NCI-H226 (cell line): ENCODE results near the gene LRIT2.
"Not testable (repeated sequence)": the region's sequence is repeated elsewhere in the genome, so short reads cannot be mapped to it uniquely, and the experiment has no call there.

Experiments used
- DNase-seq: peaks from one replicate; pipeline ENCODE4 v3.0.0-alpha.2; 2015

The LRIT2 gene

DNA sequence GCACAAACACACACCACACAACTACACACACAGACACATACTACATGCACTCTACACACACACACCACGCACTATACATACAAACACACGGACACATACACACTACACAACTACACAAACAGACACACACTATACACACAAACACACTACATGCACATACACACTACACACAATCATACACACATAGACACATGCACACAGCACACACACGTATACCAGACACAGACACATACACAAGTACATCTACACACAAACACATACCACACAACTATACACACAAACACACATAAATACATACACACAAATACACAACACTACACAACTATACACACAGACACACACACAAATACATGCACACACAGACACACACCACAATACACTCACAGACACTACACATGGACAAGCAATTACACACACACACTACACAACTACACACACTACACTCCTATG is 47.2 kb downstream of the LRIT2 start:
- no peak for DNase-seq

DNA sequence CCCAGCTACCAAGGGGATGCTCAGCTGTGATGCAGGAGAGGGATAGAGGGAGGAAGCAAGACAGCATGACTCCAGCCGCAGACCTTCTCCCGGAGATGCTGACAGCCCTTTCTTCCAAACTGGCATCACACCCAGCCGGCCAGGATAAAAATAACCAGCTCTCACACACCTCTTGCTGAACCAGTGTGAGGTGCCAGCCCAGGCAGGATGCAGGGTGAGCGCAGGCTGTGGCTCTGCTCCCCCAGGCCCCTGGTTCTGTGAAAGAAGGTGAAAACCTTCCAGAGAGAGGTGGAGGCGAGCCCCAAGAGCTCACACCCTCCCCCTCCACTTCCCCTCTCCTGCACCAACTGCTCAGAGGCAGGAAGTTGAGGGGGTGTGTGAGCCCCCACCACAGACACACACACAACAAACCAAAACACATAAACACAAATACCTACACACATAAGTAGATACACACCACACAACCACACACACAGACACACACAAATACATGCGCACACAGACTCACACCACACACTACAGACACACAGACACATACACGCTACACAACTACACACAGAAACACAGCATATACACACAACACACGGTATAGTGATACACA is 47.7 kb downstream of the LRIT2 start:
- no peak for DNase-seq

DNA sequence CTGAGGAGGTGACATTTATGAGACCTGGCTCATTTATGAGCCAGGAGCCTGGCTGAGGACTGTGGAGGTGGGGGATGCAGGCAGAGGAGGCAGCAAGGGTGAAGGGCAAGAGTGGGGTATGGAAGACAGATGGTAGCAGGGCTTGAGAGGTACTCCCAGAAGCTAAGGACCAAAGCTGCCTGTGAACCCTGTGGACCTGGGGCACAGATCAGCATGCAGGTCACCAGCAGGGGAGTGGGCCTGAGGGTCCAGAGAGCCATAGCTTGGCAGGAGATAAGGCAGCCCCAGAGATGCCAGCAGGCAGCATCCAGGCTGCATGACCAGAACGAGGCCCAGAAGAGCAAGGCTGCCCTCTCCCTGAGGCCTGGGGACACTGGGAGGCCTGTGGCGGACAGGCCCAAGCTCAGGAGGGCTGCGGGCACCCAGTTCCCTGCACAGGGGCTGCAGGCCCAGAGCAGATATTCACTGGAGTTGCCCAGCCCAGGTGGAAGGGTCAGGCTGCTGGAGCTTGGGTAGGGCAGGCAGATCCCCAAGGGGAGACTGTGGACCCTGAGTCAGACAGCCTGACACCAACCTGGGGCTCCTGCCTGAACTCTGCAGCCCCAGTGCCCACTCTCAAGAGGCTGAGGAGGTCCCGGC is 48.4 kb downstream of the LRIT2 start:
- no peak for DNase-seq

DNA sequence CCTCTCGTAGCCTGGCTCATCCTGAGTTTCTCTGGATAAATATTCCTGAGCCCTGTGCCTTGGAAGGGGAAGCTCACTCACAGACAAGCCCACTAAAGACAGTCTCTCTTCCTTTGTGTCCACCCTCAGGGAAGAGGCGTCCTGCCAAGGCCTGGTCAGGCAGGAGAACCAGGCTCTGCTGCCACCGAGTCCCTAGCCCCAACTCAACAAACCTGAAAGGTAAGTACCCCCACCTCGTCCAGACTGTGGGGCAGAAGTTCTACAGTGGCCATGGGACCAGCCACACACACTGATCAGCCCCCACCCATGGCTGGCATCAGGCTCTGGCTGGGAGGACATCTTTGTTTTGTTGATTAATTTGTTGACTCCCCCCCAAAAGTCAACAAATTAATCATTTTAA is 49.0 kb downstream of the LRIT2 start:
- DNase-seq = no peak

DNA sequence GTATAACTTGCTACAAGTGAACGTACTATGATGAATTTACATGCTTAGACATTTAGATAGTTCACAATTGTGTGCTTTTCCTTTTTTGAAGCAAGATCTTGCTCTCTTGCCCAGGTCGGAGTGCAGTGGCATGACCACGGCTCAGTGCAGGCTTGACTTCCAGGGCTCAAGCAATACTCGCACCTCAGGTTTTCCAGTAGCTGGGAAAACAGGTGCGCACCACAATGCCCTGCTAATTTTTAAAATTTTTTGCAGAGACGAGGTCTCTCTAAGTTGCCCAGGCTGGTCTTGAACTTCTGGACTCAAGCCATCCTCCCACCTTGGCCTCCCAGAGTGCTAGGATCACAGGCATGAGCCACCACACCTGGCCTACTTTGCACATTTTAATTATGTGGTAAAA is 49.9 kb downstream of the LRIT2 start:
- DNase-seq = no peak

DNA sequence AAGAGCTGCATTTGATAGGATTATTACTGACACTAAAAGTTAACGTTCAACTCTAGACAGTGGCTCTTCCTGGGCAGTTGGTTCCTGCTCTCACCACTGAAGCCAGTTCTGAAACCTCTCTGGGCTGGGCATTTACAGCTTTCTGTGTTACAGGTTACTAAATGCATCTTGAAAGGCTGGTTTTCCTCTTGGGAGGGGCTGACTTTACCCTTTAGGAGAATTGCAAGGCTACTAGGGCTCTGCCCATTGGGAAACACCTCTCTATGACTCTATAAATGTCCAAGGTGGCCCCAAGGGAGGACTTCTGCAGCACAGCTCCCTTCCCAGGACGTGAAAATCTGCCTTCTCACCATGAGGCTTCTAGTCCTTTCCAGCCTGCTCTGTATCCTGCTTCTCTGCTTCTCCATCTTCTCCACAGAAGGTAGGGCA is 51.8 kb downstream of the LRIT2 start, which contains the start of gene GPR15LG:
Gene GPR15LG, plus strand, starts transcription at position 301 of the 429 bp plus-strand sequence. Its CDS starts 51 bp downstream, at position 352.
- DNase-seq = no peak

DNA sequence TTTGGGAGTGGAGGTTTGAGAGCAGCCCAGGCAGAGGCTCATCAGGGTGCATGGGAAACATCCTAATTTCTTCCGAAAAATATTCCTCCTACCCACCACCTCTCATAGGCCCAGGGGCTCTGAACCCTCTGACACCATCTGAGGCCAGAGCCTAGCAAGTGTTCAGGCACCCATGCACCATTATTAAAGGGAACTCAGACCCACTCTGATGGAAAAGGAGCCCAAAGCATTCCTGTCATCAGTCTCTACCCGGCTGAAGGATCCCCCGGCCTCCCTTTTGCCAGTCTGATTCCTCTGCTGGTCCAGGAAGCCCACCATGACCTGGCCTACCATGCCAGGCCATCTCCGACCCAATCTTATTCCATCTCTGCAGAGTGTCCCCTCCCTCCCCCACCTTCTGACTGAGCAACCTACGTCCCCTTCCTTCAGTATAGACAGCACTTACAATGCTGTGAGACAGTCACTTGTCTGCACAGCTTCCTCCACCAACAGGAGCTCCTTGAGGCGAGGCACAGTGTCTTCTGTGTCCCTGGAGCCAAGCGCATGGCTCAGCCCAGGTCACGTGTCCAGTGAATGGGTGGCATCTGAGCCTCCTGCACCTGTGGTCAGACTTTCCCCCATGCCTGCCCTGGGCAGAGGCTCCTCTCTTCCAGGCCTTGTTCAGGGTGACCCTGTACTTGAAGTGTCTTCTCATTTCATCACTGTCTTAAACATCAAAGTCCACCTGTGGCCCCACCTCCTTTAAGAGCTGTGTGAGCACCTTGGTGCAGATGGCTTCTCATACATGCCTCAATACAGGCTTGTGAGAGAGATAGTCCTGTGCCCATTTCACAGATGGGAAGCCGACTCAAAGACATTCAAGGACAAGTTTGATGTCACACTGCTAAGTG is 52.6 kb downstream of the LRIT2 start:
- DNase-seq = no peak

DNA sequence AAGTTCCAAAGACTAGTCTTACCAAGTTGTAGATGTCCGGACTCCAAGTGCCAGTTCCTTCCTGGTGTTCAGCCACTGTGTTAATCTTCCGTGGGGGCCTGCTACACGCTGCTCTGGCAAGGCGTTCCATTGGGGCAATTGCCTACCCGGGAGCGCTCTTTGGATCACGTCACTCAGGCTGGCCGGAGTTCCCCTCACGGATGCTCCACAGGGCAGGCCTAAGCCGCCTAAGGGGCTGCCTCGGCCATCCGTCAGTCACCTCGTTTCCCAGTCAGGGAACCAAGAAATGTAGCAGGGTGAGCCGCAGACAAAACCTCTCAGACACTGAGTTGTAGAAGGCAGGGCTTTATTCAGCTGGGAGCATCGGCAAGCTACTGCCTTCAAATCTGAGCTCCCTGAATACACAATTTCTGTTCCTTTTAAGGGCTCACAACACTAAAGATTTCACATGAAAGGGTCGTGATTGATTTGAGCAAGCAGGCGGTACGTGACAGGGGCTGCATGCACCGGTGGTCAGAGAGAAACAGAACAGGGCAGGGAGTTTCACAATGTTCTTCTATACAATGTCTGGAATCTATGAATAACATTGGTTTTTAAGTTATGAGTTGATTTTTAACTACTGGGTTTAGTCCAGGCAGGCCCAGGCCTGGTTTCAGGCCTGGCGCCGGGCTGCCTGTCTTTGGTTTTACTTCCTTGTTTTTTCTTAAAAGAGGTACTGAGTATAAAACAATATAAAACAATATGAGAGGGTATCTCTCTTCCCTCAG is 53.5 kb downstream of the LRIT2 start:
- not testable (repeated sequence) for DNase-seq

DNA sequence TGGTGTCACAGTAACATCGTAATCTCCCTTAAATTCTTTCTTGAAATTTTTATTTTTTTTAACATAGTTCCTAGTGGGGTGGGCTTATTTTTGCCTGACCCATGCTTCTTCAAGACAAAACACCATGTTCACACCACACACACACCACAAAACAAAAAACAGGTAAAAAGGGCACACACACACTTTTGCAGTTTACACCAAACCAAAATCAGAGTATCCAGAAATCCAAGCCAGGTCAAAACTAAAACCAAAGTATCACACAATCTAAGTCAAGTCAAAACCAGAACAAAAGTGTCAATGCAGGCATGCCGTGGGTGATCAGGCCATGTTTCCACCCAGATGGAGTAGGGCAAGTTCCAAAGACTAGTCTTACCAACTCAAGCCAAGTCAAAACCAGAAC is 54.1 kb downstream of the LRIT2 start:
- not testable (repeated sequence) for DNase-seq
